Heart right ventricle (tissue), 16 donors: ENCODE data around the gene PSENEN. TPM values are rescaled to one million over a fixed set of nuclear protein-coding genes. Genes with fewer than 3 reads are reported as not detected.

Experiments used
- ATAC-seq, 8 donors: fragments of 200-7000 bp; cut with Tn5 transposase; one replicate each; pipeline ENCODE4 v1.9.1; 2020; ENCODE audit warnings: mild to moderate bottlenecking in 8 of 8, moderate library complexity in 8 of 8, moderate number of reproducible peaks in 1 of 8
- DNase-seq, 2 donors: peaks; one replicate each; pipeline ENCODE4 v3.0.0-alpha.2; 2020
- H3K27ac ChIP-seq, 10 donors: fragments of 200-600 bp; sonication (generic) in 2 of 10; one replicate each; pipeline versions ENCODE4 v1.5.0 to v1.8.0; 2020 to 2022; ENCODE audit warnings: mild to moderate bottlenecking in 3 of 10
- H3K27me3 ChIP-seq, 7 donors: fragments of 200-600 bp; one replicate each; pipeline ENCODE4 v1.8.0; 2021 to 2022; ENCODE audit warnings: mild to moderate bottlenecking in 2 of 7
- H3K36me3 ChIP-seq, 9 donors: fragments of 200-600 bp; sonication (generic) in 1 of 9; one replicate each; pipeline versions ENCODE4 v1.5.0 to v1.8.0; 2020 to 2022; ENCODE audit warnings: mild to moderate bottlenecking in 2 of 9
- H3K4me1 ChIP-seq, 9 donors: fragments of 200-600 bp; sonication (generic) in 1 of 9; one replicate each; pipeline versions ENCODE4 v1.5.0 to v1.8.0; 2020 to 2022; ENCODE audit warnings: mild to moderate bottlenecking in 4 of 9
- H3K4me3 ChIP-seq, 10 donors: fragments of 200-600 bp; sonication (generic) in 2 of 10; one replicate each; pipeline versions ENCODE4 v1.5.0 to v1.8.0; 2020 to 2022; ENCODE audit warnings: mild to moderate bottlenecking in 7 of 10, moderate library complexity in 2 of 10
- H3K9me3 ChIP-seq, 11 donors: fragments of 200-600 bp in 10 of 11; sonication (generic) in 2 of 11; one replicate each; pipeline versions ENCODE4 v1.5.0 to v1.8.0; 2013 to 2022; ENCODE audit warnings: mild to moderate bottlenecking in 2 of 11, control low read depth in 1 of 11, moderate library complexity in 1 of 11
- WGBS, 2 donors: extraction: QIAGEN DNeasy Blood & Tissue Kit; methylation state at CpG; one replicate each; pipeline ENCODE4 v1.1.7; 2013; ENCODE audit warnings: inconsistent platforms in 1 of 2; 5-methylcytosine and 5-hydroxymethylcytosine counted together
- intact Hi-C, 10 donors: fragments of 100-400 bp; cut with DNase I; formaldehyde crosslinking; loops; one replicate each; pipeline versions ENCODE4 v1.11.1 to v1.14.2; 2022
- polyA plus RNA-seq, 2 donors: library from polyadenylated mRNA; stranded (reverse); fragments of 200-250 nt; gene quantifications; one replicate each; pipeline ENCODE4 v1.2.3, GENCODE V29; 2013
- total RNA-seq, 10 donors: library from RNA; stranded (reverse); fragmentation: NEBNext Ultra II Directional in 3 of 10; extraction: Animal tissue kit (Norgen Biotek cat#: 25700) in 3 of 10; gene quantifications; one replicate each; pipeline versions ENCODE4 v1.2.1 to v1.2.4, GENCODE V29; 2021 to 2023
- TF ChIP-seq, protein P1 (sequence below), 9 donors: fragments of 200-600 bp; sonication (generic) in 2 of 9; IDR thresholded peaks; one replicate each; pipeline versions ENCODE4 v1.5.0 to v1.8.0; 2021 to 2022; ENCODE audit warnings: antibody characterized with exemption in 9 of 9, mild to moderate bottlenecking in 5 of 9, moderate library complexity in 1 of 9
- donor health status: Arrhythmogenic right ventricular cardiomyopathy.
- donor health status: ischemic (EF 13 %, LVEDD 7.1; RV severe dilation, severe dysfunction).
- donor health status: healthy with polysubstance abuse.
- donor health status: DM: no; HTN: yes; CAD: no.
- donor health status: DM: no; HTN: no; CAD: no.
- donor health status: ischemic (EF 25% LVEDD 6.9; RV normal size, moderate dysfunction).
- donor health status: ischemic (EF 25% LVEDD 5.7; RV mildly dilated, moderate dysfunction).
- donor health status: healthy.
- donor health status: DM: yes; HTN: yes; CAD: no.
- donor health status: Ischemic cardiomyopathy.
- donor health status: ischemic (EF 35%, LVEDD 5.7; RV mildly dilated, moderate dysfunction).
- donor health status: nonischemic (EF 11% LVEDD 7.7; RV severe dilation, severe dysfunction).
- donor health status: DM: yes; HTN: yes; CAD: no.
- donor health status: PGD.
- donor health status: ischemic (EF 29% LVEDD 5.4; RV normal size, mild dysfunction).
- donor health status: nonischemic (EF 23%, LVEDD 6.1; RV moderate dilation, normal function).

Gene PSENEN
- total and polyA plus RNA-seq, 12 donors: 34.8 to 149 (median 47.2) TPM

GRCh38 chr19:35724560-35724959 is 20.9 kb upstream of the PSENEN start:
- intact Hi-C loops: no loop called here
- DNase-seq: no peak
- Histone ChIP-seq H3K36me3 (peaks cover 14 to 100% (median 82%) of the 10 kb centered on the region in 9 donors), H3K27me3 (no peaks in the 10 kb centered on the region), H3K9me3 (no peaks in the 10 kb centered on the region), H3K4me3 (no peak overlapping the region), H3K27ac (no peak overlapping the region), H3K4me1 (peaks cover 0 to 7% (median 1%) of the 10 kb centered on the region in 9 donors)
- WGBS, 2 donors: 96 to 98% methylated on average over 12 of the region's 12 CpGs
- no peak for ATAC-seq
- TF ChIP-seq, protein P1, sequence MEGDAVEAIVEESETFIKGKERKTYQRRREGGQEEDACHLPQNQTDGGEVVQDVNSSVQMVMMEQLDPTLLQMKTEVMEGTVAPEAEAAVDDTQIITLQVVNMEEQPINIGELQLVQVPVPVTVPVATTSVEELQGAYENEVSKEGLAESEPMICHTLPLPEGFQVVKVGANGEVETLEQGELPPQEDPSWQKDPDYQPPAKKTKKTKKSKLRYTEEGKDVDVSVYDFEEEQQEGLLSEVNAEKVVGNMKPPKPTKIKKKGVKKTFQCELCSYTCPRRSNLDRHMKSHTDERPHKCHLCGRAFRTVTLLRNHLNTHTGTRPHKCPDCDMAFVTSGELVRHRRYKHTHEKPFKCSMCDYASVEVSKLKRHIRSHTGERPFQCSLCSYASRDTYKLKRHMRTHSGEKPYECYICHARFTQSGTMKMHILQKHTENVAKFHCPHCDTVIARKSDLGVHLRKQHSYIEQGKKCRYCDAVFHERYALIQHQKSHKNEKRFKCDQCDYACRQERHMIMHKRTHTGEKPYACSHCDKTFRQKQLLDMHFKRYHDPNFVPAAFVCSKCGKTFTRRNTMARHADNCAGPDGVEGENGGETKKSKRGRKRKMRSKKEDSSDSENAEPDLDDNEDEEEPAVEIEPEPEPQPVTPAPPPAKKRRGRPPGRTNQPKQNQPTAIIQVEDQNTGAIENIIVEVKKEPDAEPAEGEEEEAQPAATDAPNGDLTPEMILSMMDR (IDR thresholded peaks at IDR 0.05): no peak

- WGBS, 2 donors: 95 to 96% methylated on average over 23 of the region's 23 CpGs
- Histone ChIP-seq H3K9me3 (no peaks in the 10 kb centered on the region), H3K4me1 (no peaks in the 10 kb centered on the region), H3K27ac (no peak overlapping the region), H3K4me3 (no peak overlapping the region), H3K36me3 (peaks cover 14 to 100% (median 90%) of the 10 kb centered on the region in 9 donors), H3K27me3 (no peaks in the 10 kb centered on the region)
- DNase-seq (no peak), ATAC-seq (no peak)
- TF ChIP-seq, protein P1 (IDR thresholded peaks at IDR 0.05): no peak
- intact Hi-C loops: no loop called here
Observed at GRCh38 chr19:35725216-35725861, 20.1 kb upstream of the PSENEN start.

DNA sequence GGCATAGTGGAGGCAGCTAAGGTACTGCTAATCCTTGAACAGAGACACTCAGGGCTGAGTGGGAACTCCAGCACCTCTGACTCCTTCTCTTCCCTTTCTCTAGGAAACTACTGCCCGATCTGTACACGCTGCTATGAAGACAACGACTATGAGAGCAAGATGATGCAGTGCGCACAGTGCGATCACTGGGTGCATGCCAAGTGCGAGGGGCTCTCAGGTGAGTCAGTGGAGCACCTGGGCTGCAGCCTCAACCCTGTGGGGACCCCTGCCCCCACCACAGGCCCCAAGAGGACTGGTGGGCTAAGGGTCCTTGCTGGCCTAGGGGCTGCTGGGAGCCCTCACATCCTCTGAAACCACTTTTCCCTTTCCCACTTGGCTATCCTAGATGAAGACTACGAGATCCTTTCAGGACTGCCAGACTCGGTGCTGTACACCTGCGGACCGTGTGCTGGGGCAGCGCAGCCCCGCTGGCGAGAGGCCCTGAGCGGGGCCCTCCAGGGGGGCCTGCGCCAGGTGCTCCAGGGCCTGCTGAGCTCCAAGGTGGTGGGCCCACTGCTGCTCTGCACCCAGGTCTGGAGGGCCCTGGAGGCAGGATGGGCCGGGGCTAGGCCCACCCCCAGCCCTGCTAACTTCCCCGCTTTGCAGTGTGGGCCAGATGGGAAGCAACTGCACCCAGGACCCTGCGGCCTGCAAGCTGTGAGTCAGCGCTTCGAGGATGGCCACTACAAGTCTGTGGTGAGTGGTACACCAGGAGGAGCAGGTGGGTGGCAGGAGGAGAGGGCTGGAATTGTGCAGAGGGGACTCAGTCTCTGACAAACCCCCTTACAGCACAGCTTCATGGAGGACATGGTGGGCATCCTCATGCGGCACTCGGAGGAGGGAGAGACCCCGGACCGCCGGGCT is 18.1 kb upstream of the PSENEN start:
- peaks cover 14 to 100% (median 98%) of the 10 kb centered on the region in 9 donors for H3K36me3 ChIP-seq
- intact Hi-C loops: no loop called here
- H3K27ac ChIP-seq: no peak overlapping the region
- WGBS, 2 donors: 95% methylated on average over 25 of the region's 25 CpGs
- TF ChIP-seq, protein P1 (IDR thresholded peaks at IDR 0.05): no peak
- no peaks in the 10 kb centered on the region for H3K4me1 ChIP-seq
- no peaks in the 10 kb centered on the region for H3K27me3 ChIP-seq
- no peak overlapping the region for H3K4me3 ChIP-seq
- H3K9me3 ChIP-seq: no peaks in the 10 kb centered on the region
- ATAC-seq: peak in 1 of 8 donors; percentile 5
- DNase-seq: no peak

DNA sequence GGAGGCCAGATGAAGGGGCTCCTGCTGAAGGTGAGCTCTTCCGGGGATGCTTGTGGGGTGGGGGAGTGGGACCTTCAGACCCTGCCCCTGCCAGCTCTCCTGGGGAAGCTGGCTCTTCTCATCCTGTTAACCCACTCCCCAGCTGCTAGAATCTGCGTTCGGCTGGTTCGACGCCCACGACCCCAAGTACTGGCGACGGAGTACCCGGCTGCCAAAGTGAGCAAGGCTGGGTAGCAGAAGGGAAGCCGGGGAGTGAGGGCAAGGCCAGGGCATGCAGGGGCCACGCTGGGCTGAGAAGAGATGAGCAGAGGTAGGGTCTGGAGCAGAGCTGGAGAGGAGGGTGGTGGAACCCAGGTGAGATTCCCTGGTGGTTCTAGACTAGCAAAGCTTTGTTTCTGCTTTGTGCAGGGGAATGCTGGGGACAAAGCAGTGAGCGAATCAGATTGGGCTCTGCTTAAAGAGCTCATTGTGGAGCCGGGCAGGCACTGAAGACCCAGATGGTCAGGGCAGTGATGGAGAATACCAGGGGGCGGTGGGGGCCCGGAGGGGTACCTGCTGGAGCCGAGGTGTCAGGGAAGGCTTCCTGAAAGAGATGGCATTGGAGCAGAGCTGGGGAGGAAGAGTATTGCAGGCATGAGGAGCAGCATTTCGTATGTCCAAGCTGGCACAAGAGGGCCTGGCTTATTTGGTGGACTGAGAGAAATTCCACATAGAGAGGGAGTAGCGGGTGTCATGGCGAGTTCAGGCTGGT is 17.3 kb upstream of the PSENEN start:
- 92 to 93% methylated on average over 19 of the region's 19 CpGs for WGBS, 2 donors
- DNase-seq: no peak

More for the DNA sequence above, 17.3 kb upstream of the PSENEN start:
- Histone ChIP-seq H3K27me3 (no peaks in the 10 kb centered on the region), H3K36me3 (peaks cover 14 to 100% (median 96%) of the 10 kb centered on the region in 9 donors), H3K4me1 (no peaks in the 10 kb centered on the region), H3K9me3 (no peaks in the 10 kb centered on the region), H3K27ac (no peak overlapping the region), H3K4me3 (no peak overlapping the region)
- no peak for ATAC-seq
- TF ChIP-seq, protein P1 (IDR thresholded peaks at IDR 0.05): no peak
- intact Hi-C loops: loop anchor here in 1 of 10 donors (2.0 kb wide), 1 partner anchor 69 kb away; no protein-coding TSS in a partner anchor
